Activated CD8-positive, alpha-beta memory T cell treated with anti-CD3 and anti-CD28 coated beads, Interleukin-2, amount 50 U/mL, for 48 hours (primary cell): ENCODE results near the gene CEP295NL.
"Not testable (repeated sequence)": the region's sequence is repeated elsewhere in the genome, so short reads cannot be mapped to it uniquely, and the experiment has no call there.

Source experiments
- DNase-seq: peaks from one replicate; pipeline ENCODE4 v3.0.0-alpha.2; 2020

Gene CEP295NL

GRCh38 chr17:78903101-78903779, at the start of gene CEP295NL:
CEP295NL (minus strand) TSS chr17:78903201; CDS start chr17:78901828, 1,373 bp downstream.
- DNase-seq: no peak

GRCh38 chr17:78952706-78953105, 49.7 kb upstream of the CEP295NL start:
- DNase-seq: no peak

GRCh38 chr17:78951967-78952551, 49.1 kb upstream of the CEP295NL start:
- DNase-seq: no peak

- no peak for DNase-seq
These were observed 47.9 kb upstream of the CEP295NL start for GRCh38 chr17:78950870-78951269.

GRCh38 chr17:78947235-78948149, 44.5 kb upstream of the CEP295NL start:
- no peak for DNase-seq

GRCh38 chr17:78946631-78947030, 43.6 kb upstream of the CEP295NL start:
- no peak for DNase-seq

GRCh38 chr17:78946131-78946530, 43.1 kb upstream of the CEP295NL start:
- DNase-seq: no peak

- not testable (repeated sequence) for DNase-seq
These were observed 42.5 kb upstream of the CEP295NL start for GRCh38 chr17:78945455-78945854.

- DNase-seq: no peak
These were observed 42.0 kb upstream of the CEP295NL start for GRCh38 chr17:78944956-78945355.

GRCh38 chr17:78944026-78944425, 41.0 kb upstream of the CEP295NL start:
- DNase-seq: no peak

GRCh38 chr17:78940708-78941107, 37.7 kb upstream of the CEP295NL start:
- no peak for DNase-seq

- DNase-seq: no peak
These were observed 37.3 kb upstream of the CEP295NL start for GRCh38 chr17:78940258-78940657.

- DNase-seq: no peak
These were observed 36.6 kb upstream of the CEP295NL start for GRCh38 chr17:78939615-78940014.

- no peak for DNase-seq
These were observed 34.6 kb upstream of the CEP295NL start for GRCh38 chr17:78937561-78937960.

- no peak for DNase-seq
These were observed 32.7 kb upstream of the CEP295NL start for GRCh38 chr17:78935419-78936323.

GRCh38 chr17:78934681-78935418, 31.8 kb upstream of the CEP295NL start:
- no peak for DNase-seq

- no peak for DNase-seq
These were observed 31.1 kb upstream of the CEP295NL start for GRCh38 chr17:78933959-78934568.

- DNase-seq: peak; percentile 65
These were observed 30.3 kb upstream of the CEP295NL start for GRCh38 chr17:78933025-78933958.

GRCh38 chr17:78929908-78930775, 27.1 kb upstream of the CEP295NL start:
- no peak for DNase-seq
